Sigmoid colon (tissue), 4 donors: ENCODE measurements around the gene VTCN1.

Experiments used
- CTCF ChIP-seq, 4 experiments: fragments of 450-650 bp in 3 of 4; fragments of 200-600 bp in 1 of 4; IDR thresholded peaks; one replicate each; pipeline ENCODE4 v1.5.1; 2016 to 2019; ENCODE audit warnings: antibody characterized with exemption in 4 of 4, mild to moderate bottlenecking in 3 of 4, moderate library complexity in 2 of 4
- EP300 ChIP-seq, 4 donors: sonication (generic); formaldehyde crosslinking; IDR thresholded peaks; one replicate each; pipeline ENCODE4 v1.6.1; 2017; ENCODE audit warnings: antibody characterized with exemption in 4 of 4
- POLR2A ChIP-seq, 2 donors: fragments of 450-650 bp; IDR thresholded peaks; one replicate each; pipeline ENCODE4 v1.6.1; 2016; ENCODE audit warnings: antibody characterized with exemption in 2 of 2, mild to moderate bottlenecking in 2 of 2, moderate library complexity in 2 of 2

DNA sequence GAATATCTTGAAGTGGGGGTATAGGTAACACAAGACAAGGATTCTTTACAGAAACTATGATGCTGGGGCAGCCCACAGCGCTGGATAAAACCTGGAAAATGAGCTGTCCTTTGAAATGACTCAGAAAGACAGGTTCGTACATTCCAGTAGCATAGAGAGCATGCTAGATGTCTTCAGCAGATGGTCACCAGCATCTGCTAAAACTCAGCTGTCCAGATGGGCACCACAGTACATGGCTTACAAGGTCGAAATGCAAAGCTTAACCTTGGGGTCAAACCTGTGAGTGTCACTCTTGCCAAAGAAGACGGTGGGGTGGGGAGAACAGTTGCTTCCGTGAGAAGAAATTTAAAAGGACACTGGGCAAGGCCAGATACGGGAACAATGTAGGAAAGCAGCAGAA lies 47.9 kb downstream of the VTCN1 start:
- TF ChIP-seq CTCF (IDR thresholded peaks at IDR 0.05): no peak
- no peak for TF ChIP-seq POLR2A (IDR thresholded peaks at IDR 0.05)
- TF ChIP-seq EP300 (IDR thresholded peaks at IDR 0.05): no peak
